Pancreas (tissue), 10 donors: ENCODE measurements around the gene MGAT3. TPM values are rescaled to one million over a fixed set of nuclear protein-coding genes. Genes with fewer than 3 reads are reported as not detected.

Experiments used
- ATAC-seq, 4 donors: fragments of 200-7000 bp; cut with Tn5 transposase; one replicate each; pipeline versions ENCODE4 v1.8.0 to v1.9.1; 2020; ENCODE audit warnings: mild to moderate bottlenecking in 4 of 4, moderate library complexity in 4 of 4
- DNase-seq, 6 donors: peaks; one replicate each; pipeline ENCODE4 v3.0.0-alpha.2; 2020
- FAIRE-seq: peaks from 2 replicates; lab custom pipeline; 2012; peaks lifted over from hg19 to GRCh38; lab: Jason Lieb, UNC
- H3K27ac ChIP-seq, 4 donors: fragments of 200-600 bp; sonication (generic); 1 replicate in 3 of 4; 2 replicates in 1 of 4; pipeline versions ENCODE4 v1.5.0 to v1.8.0; 2020
- H3K27me3 ChIP-seq, 4 donors: fragments of 200-600 bp; one replicate each; pipeline ENCODE4 v1.8.0; 2021
- H3K36me3 ChIP-seq, 3 donors: fragments of 200-600 bp; sonication (generic) in 1 of 3; one replicate each; pipeline versions ENCODE4 v1.5.0 to v1.8.0; 2020 to 2021
- H3K4me1 ChIP-seq, 3 donors: fragments of 200-600 bp; one replicate each; pipeline ENCODE4 v1.8.0; 2021
- H3K4me3 ChIP-seq, 4 donors: fragments of 200-600 bp; sonication (generic) in 2 of 4; one replicate each; pipeline versions ENCODE4 v1.5.0 to v1.8.0; 2020 to 2021
- H3K9me3 ChIP-seq, 4 donors: fragments of 200-600 bp; one replicate each; pipeline ENCODE4 v1.8.0; 2021
- CTCF ChIP-seq, 4 donors: fragments of 200-600 bp; sonication (generic) in 3 of 4; IDR thresholded peaks; one replicate each; pipeline versions ENCODE4 v1.5.0 to v1.8.0; 2021; ENCODE audit warnings: antibody characterized with exemption in 4 of 4
- WGBS, 2 donors: extraction: QIAGEN DNeasy Blood & Tissue Kit; methylation state at CpG; one replicate each; pipeline ENCODE4 v1.1.7; 2013; 5-methylcytosine and 5-hydroxymethylcytosine counted together
- intact Hi-C, 3 donors: fragments of 100-400 bp; cut with DNase I; formaldehyde crosslinking; loops; one replicate each; pipeline versions ENCODE4 v1.11.1 to v1.14.2; 2022
- polyA plus RNA-seq, 2 donors: library from polyadenylated mRNA; stranded (reverse); fragments of 200-250 nt; gene quantifications; one replicate each; pipeline ENCODE4 v1.2.3, GENCODE V29; 2013
- total RNA-seq, 6 donors: library from RNA; stranded (reverse); fragmentation: NEBNext Ultra II Directional in 4 of 6; extraction: Animal tissue kit (Norgen Biotek cat#: 25700) in 4 of 6; gene quantifications; one replicate each; pipeline versions ENCODE4 v1.2.1 to v1.2.4, GENCODE V29; 2021 to 2023
- donor health status: healthy with polysubstance abuse.
- donor health status: DM: no; HTN: no; CAD: no; lungs with moderate emphysema.
- donor health status: DM: no; HTN: no; CAD: no.
- donor health status: control.
- donor health status: control.
- donor health status: Bipolar disorder and iron deficiency.
- donor health status: DM: yes; HTN: yes; CAD: no.
- donor health status: DM: no; HTN: no; CAD: no.
- donor health status: DM: no; HTN: no; CAD: no.
- donor health status: DM: yes; HTN: yes; CAD: no.

The MGAT3 gene
- total and polyA plus RNA-seq, 8 donors = 1.5 to 4.2 (median 2.2) TPM

GRCh38 chr22:39522567-39523300 is 65.9 kb downstream of the MGAT3 start:
- peak in 4 of 6 donors; percentile 52 to 65 (median 58) for DNase-seq
- peak overlapping the region; percentile 97 to 100 (median 99) for H3K4me3 ChIP-seq
- intact Hi-C loops = loop anchor here in 1 of 3 donors (10.0 kb wide), 2 partner anchors 208 to 348 kb away; partner anchors contain the start of gene RPL3
- 4 to 6% methylated on average over 14 of the region's 14 CpGs for WGBS, 2 donors
- ATAC-seq = peak in 3 of 4 donors; percentile 5 to 21 (median 9)
- no peak for TF ChIP-seq CTCF (IDR thresholded peaks at IDR 0.05)
- peaks cover 7 to 25% (median 7%) of the 10 kb centered on the region in 3 donors for H3K4me1 ChIP-seq
- no peaks in the 10 kb centered on the region for H3K9me3 ChIP-seq
- no peaks in the 10 kb centered on the region for H3K27me3 ChIP-seq
- H3K36me3 ChIP-seq = peaks cover 4 to 28% (median 14%) of the 10 kb centered on the region in 3 donors
- H3K27ac ChIP-seq = peak overlapping the region in 2 of 4 donors; percentile 6 to 22
- FAIRE-seq = no peak

- no peak for TF ChIP-seq CTCF (IDR thresholded peaks at IDR 0.05)
- H3K4me1 ChIP-seq = peaks cover 6 to 26% (median 17%) of the 10 kb centered on the region in 3 donors
- no peaks in the 10 kb centered on the region for H3K27me3 ChIP-seq
- FAIRE-seq (no peak), ATAC-seq (no peak), DNase-seq (peak in 2 of 6 donors; percentile 25 to 41)
- H3K36me3 ChIP-seq = peaks cover 4 to 33% (median 14%) of the 10 kb centered on the region in 3 donors
- peak overlapping the region in 1 of 4 donors; percentile 97 for H3K4me3 ChIP-seq
- intact Hi-C loops = loop anchor here in 1 of 3 donors (10.0 kb wide), 2 partner anchors 209 to 349 kb away; partner anchors contain the start of gene RPL3
- no peaks in the 10 kb centered on the region for H3K9me3 ChIP-seq
- no peak overlapping the region for H3K27ac ChIP-seq
- WGBS, 2 donors = 62 to 64% methylated on average over 13 of the region's 13 CpGs
These were observed 67.4 kb downstream of the MGAT3 start for GRCh38 chr22:39524089-39524752.

- Histone ChIP-seq H3K9me3 (no peaks in the 10 kb centered on the region), H3K4me1 (peaks cover 12 to 33% (median 20%) of the 10 kb centered on the region in 3 donors), H3K36me3 (peaks cover 4 to 33% (median 14%) of the 10 kb centered on the region in 3 donors), H3K4me3 (no peak overlapping the region), H3K27ac (no peak overlapping the region), H3K27me3 (no peaks in the 10 kb centered on the region)
- DNase-seq (peak in 1 of 6 donors; percentile 38), FAIRE-seq (no peak), ATAC-seq (no peak)
- WGBS, 2 donors = 73 to 76% methylated on average over 10 of the region's 10 CpGs
- no peak for TF ChIP-seq CTCF (IDR thresholded peaks at IDR 0.05)
- intact Hi-C loops = loop anchor here in 1 of 3 donors (5.0 to 10.0 kb wide), 3 partner anchors 33 to 350 kb away; partner anchors contain the start of gene RPL3
These were observed 68.2 kb downstream of the MGAT3 start for GRCh38 chr22:39524753-39525657.

- FAIRE-seq = no peak
These were observed 68.8 kb downstream of the MGAT3 start for GRCh38 chr22:39525658-39525975.

More at GRCh38 chr22:39525658-39525975, 68.8 kb downstream of the MGAT3 start:
- no peak for ATAC-seq
- H3K9me3 ChIP-seq = no peaks in the 10 kb centered on the region
- no peak overlapping the region for H3K4me3 ChIP-seq
- no peak overlapping the region for H3K27ac ChIP-seq
- no peak for TF ChIP-seq CTCF (IDR thresholded peaks at IDR 0.05)
- DNase-seq = peak in 1 of 6 donors; percentile 27
- H3K27me3 ChIP-seq = no peaks in the 10 kb centered on the region
- peaks cover 4 to 33% (median 14%) of the 10 kb centered on the region in 3 donors for H3K36me3 ChIP-seq
- H3K4me1 ChIP-seq = peaks cover 16 to 39% (median 20%) of the 10 kb centered on the region in 3 donors
- 78 to 87% methylated on average over 4 of the region's 4 CpGs for WGBS, 2 donors
- intact Hi-C loops = loop anchor here in 1 of 3 donors (5.0 to 10.0 kb wide), 3 partner anchors 33 to 351 kb away; partner anchors contain the start of gene RPL3
